ENCODE results near the gene FGD4.
A peak's percentile ranks its signal among the peaks of the same experiment; 100 is the strongest.
"Not testable (repeated sequence)": the region's sequence is repeated elsewhere in the genome, so short reads cannot be mapped to it uniquely, and the experiment has no call there.

FGD4 gene

DNA sequence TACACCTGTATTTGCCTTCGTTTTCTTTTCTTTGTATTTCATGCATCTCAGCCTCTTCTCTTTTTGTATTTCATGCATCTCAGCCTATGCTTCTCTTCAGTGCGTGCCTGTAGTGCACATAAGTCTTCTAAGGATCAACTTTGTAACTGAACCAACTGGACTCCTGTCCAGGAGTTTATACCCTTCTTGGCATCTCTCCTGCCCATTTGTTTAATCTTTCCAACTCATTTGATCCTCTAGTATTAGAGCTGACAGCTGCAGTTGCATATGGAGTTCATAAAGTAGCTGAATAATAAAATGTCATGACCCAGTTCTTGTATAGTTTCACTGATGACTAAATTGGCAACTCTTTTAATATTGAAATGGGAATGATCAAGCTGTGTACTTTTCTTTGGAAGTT, 89.7 kb downstream of the FGD4 start:
- H3K27ac Mint-ChIP-seq, result no peak overlapping the region
- no peaks in the 10 kb centered on the region for H3K4me1 Mint-ChIP-seq
- DNase-seq, result no peak
- no peak overlapping the region for H3K4me3 Mint-ChIP-seq
- no peak for ATAC-seq
- no peaks in the 10 kb centered on the region for H3K27me3 Mint-ChIP-seq
- H3K9me3 Mint-ChIP-seq, result no peaks in the 10 kb centered on the region

DNA sequence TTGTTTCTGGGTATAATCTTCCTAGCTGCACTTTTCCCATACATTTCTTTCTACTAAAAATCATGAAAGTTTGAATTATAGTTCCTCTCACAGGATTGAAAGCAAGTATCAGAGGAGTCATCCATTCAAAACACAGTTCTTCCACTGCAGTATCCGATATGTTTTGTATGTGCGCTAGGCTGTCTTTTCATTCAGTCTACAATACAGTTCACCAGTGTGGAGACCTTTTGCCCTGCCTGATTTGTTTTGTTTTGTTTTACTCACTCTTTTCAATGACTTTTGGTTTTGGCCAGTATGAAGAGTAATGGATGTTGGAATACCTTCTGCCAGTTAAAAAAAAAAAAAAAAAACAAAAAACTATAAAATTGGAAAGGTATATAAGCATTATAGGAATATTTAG, 91.4 kb downstream of the FGD4 start:
- no peaks in the 10 kb centered on the region for H3K4me1 Mint-ChIP-seq
- H3K27me3 Mint-ChIP-seq, result no peaks in the 10 kb centered on the region
- ATAC-seq (no peak), DNase-seq (no peak)
- no peak overlapping the region for H3K4me3 Mint-ChIP-seq
- no peak overlapping the region for H3K27ac Mint-ChIP-seq
- H3K9me3 Mint-ChIP-seq, result no peaks in the 10 kb centered on the region

DNA sequence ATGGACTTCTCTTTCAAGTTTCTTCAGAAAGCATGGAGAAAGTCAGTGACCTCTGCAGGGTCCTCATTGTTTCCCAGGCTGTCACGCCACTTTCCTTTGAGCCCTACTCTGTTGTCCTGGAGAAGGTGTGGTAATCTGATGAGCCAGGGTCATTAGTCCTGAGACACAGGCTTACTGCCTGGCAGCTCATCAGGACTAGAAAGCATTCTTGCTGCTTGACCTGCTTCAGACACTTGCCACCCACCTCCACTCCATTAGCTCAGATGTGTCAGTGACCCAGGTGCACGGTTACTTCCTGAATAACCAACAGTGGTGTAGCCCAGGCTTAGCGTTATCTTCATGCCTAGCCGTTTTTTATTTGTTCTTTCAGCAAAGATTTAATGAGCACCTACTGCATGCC, 93.9 kb downstream of the FGD4 start:
- no peak for ATAC-seq
- Mint-ChIP-seq H3K4me3 (no peak overlapping the region), H3K9me3 (no peaks in the 10 kb centered on the region), H3K27ac (no peak overlapping the region), H3K4me1 (peaks cover 7% of the 10 kb centered on the region), H3K27me3 (no peaks in the 10 kb centered on the region)
- no peak for DNase-seq

DNA sequence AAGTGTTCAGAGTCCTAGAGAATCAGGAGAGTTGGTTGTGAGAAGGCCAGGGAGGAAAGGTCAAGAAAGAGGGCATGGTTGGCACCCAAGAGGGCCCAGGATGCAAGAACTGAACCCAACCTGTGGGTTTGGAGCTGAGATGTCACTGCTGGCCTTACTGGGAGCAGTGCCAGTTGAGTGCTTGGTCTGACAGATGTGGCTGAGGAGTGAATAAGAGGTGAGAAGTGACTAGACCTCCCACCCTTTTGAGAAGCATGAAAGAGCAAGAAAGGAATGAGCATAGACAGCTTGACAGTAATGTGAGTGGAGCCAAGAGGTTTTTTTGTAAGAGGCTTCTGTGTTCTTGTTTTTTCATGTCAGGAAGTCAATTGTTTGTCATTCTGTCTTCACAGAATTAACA, 95.3 kb downstream of the FGD4 start:
- no peak for DNase-seq
- H3K4me1 Mint-ChIP-seq, result peaks cover 10% of the 10 kb centered on the region
- ATAC-seq, result peak; percentile 86
- no peak overlapping the region for H3K27ac Mint-ChIP-seq
- H3K9me3 Mint-ChIP-seq, result no peaks in the 10 kb centered on the region
- no peaks in the 10 kb centered on the region for H3K27me3 Mint-ChIP-seq
- H3K4me3 Mint-ChIP-seq, result no peak overlapping the region

DNA sequence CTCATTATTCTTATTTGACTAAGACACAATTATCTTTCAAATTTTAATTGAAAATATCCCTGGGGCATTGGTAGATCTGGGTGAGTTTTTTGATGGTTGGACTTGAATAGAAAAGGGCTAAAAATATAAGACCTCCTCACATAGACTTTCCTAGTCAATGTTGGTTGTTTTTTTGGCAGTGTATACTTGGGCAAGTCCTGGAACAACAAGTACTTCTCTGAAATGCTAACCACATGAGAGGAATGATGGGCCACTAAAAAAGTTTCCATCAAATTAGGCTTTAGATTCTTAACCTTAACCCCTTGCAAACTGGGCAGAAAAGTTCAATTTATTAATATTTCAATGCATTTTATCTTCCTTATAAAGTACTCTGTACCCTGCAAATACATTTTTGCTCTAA, 97.6 kb downstream of the FGD4 start:
- H3K27me3 Mint-ChIP-seq, result no peaks in the 10 kb centered on the region
- no peak for ATAC-seq
- H3K27ac Mint-ChIP-seq, result no peak overlapping the region
- no peak for DNase-seq
- H3K4me1 Mint-ChIP-seq, result peaks cover 10% of the 10 kb centered on the region
- H3K4me3 Mint-ChIP-seq, result no peak overlapping the region
- H3K9me3 Mint-ChIP-seq, result no peaks in the 10 kb centered on the region

DNA sequence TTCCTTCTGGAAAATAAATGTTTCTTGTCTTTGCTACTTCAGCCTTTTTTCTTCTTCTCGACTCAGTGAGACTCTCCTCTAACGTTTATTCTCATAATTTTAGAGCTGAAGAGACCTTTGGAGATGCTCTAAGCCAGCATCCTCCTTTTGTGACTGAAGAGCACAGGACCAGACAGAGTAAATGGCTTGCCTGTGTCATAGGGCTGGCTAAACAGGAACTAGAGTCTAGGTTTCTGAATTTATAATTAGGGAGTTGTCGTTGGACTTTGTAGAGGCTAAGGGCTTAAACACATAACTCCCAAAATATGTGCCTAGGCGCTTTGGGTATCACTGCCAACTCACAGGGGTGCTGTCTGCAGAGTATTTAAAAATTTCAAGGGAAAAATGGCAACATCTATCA, 98.5 kb downstream of the FGD4 start:
- Mint-ChIP-seq H3K4me1 (peaks cover 10% of the 10 kb centered on the region), H3K4me3 (no peak overlapping the region), H3K27me3 (no peaks in the 10 kb centered on the region), H3K9me3 (no peaks in the 10 kb centered on the region), H3K27ac (peak overlapping the region in 1 of 2 donors; percentile 33)
- DNase-seq (no peak), ATAC-seq (no peak)

DNA sequence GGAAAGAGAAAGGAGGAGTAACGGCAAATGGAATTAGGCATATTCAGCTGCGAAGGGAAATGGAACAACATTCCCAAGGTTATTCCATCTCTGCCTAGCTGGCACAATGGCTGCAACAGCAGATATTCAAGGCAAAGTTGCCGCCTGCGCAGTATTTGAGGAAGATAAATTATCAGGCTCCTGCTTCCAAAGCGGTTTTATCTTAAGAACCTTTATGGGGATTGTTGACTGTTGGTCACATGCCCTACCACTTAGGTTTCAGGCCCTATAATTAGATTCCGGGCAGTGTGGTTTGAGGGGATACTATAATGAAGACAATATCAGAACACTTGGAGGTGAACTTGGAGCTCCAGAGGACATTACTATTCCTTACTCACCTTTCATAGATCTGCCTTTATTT, 99.7 kb downstream of the FGD4 start:
- ATAC-seq (no peak), DNase-seq (no peak)
- H3K27me3 Mint-ChIP-seq, result no peaks in the 10 kb centered on the region
- no peaks in the 10 kb centered on the region for H3K9me3 Mint-ChIP-seq
- H3K4me3 Mint-ChIP-seq, result no peak overlapping the region
- no peak overlapping the region for H3K27ac Mint-ChIP-seq
- peaks cover 10% of the 10 kb centered on the region for H3K4me1 Mint-ChIP-seq

DNA sequence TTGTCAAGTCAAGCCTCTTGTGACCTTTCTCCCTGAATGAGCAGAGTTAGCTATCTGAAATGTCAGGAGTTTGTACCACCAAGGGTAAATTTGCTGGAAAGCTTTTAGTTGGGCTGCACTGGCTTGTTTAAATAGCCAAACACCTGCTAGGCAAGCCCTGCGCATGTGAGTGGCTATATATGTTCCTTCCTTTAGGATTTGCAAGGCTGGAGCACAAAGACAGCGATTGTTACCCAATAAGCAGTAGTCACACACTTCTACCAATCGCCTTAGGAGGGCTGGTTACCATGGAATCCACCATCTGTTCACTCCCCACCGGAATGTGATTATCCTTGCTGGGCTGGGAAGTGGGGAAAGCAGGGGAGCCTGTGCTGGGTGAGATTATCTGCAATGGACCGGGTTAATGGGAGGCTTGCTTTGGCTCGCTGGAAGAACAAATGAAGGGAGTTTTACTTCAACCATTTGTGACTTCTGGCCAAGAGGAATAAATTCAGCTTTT, 102.5 kb downstream of the FGD4 start:
- Mint-ChIP-seq H3K27ac (peak overlapping the region in 1 of 2 donors; percentile 49), H3K27me3 (no peaks in the 10 kb centered on the region), H3K4me1 (peaks cover 10% of the 10 kb centered on the region), H3K4me3 (no peak overlapping the region), H3K9me3 (no peaks in the 10 kb centered on the region)
- DNase-seq, result no peak
- ATAC-seq, result no peak

DNA sequence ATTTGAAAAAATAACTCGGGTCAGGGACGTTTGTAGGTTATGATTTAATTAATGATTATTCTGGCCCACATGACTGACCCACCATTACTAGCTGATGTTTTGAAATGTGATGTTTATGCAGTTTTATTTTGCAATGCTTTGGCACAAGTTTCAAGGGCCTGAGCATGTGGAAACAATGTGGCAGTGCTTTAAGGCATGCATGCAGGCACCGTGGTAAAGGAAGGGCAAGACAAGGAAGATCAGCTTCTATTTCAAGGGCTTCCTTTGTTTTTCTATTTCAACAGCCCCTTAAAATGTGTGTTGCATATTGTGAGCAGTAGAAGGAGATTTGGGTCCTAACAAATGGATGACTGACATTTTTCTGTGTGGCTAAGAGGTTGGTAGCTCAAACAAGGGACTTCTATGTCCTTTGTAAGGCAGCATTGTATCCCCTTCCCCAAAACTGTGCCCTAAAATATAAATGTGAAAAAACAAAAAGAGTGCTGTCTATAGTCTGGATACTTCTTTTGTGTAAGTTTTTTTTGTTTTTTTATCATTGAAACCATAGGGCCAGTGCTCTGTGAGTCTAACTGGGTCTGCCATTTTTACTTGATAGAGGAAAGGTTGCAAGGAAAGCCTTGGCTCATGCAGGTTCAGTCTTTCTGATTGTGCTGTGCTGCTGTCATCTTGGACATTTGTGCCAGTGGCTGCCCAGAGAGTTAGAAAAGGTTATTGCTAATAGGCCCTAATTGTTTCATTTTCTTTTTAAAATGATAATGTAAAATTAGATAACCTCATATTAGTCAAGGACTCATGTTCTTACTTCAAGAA, 103.5 kb downstream of the FGD4 start:
- Mint-ChIP-seq H3K9me3 (no peaks in the 10 kb centered on the region), H3K4me3 (no peak overlapping the region), H3K27me3 (no peaks in the 10 kb centered on the region), H3K4me1 (peaks cover 6% of the 10 kb centered on the region), H3K27ac (no peak overlapping the region)
- no peak for DNase-seq
- no peak for ATAC-seq

DNA sequence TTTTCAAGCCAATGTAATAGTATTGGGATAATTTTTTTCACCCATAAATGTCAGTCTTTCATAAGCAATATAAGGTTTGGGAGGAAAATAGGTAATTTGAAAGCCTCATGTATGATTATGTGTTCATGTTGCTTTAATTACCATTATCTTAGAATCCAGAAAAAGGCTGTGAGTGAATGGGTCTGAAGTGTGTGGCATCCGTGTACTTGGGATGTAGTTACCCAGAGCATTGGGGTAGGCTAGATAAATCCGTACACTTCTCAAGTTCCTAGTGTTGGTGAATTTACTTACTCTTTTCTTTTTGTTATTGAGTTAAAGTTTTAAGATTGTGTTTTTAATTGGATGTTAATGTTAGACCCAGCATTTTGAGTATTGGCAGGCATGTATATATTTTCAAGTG, 104.4 kb downstream of the FGD4 start:
- Mint-ChIP-seq H3K4me1 (no peaks in the 10 kb centered on the region), H3K27ac (no peak overlapping the region), H3K9me3 (no peaks in the 10 kb centered on the region), H3K27me3 (no peaks in the 10 kb centered on the region), H3K4me3 (no peak overlapping the region)
- no peak for DNase-seq
- no peak for ATAC-seq

DNA sequence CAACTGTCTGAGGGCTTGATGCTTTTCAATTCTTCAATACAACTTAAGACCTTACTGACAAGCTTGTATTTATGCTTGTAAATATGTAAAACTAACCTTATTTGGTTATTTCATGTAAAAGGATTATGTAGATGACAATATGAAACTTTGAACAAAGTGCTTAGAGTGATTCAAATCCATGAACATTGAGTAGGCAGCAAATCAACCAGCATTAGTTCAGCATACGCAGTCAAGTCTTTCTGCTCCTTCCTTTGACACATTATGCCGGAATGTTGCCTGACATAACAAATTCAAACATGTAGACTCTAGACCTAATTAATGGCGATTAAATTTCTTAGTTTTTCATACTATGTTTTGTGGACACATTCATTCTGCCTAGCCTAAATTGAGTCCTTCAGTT, 105.2 kb downstream of the FGD4 start:
- Mint-ChIP-seq H3K4me3 (no peak overlapping the region), H3K27ac (no peak overlapping the region), H3K4me1 (no peaks in the 10 kb centered on the region), H3K27me3 (no peaks in the 10 kb centered on the region), H3K9me3 (no peaks in the 10 kb centered on the region)
- DNase-seq (no peak), ATAC-seq (no peak)

DNA sequence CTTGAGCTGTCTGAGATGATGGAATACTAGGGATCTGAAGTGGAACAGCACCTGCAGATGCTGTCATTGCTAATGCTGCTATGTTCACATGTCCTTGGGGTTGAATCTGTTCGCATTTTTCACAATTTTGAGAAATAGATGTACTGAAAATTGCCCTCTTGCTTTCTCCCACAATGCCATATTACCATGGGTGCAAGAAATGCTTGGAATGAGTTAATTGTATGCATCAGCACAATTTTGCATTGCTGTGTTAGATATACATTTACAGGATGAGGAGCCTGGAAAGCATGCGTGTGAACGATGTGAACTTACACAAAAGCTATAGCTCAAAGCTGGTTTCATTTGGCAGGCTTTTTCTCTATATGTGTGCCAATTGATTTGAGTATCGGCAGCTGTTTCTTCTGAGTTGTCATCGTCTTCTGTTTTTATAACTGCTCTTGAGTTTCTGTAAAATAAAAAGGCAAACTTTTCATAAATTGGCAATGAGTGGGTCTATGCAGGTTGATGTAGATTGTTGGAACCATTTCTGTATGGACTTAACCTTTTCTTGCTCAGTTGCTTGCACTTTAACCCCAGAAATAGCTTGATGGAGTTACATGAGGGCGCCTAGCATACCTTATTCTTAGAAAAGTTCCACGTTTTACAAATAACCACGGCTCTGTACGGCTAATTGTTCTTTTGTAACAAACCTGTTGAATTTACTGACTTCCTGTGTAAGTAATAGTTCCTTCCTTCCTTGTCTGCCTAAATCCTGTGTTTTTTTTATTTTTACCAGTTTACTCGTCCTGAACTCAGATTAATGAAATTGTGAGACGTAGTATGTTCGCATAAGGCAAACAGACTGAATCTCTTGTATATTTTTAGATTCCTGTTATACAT, 105.9 kb downstream of the FGD4 start:
- no peak overlapping the region for H3K27ac Mint-ChIP-seq

DNA sequence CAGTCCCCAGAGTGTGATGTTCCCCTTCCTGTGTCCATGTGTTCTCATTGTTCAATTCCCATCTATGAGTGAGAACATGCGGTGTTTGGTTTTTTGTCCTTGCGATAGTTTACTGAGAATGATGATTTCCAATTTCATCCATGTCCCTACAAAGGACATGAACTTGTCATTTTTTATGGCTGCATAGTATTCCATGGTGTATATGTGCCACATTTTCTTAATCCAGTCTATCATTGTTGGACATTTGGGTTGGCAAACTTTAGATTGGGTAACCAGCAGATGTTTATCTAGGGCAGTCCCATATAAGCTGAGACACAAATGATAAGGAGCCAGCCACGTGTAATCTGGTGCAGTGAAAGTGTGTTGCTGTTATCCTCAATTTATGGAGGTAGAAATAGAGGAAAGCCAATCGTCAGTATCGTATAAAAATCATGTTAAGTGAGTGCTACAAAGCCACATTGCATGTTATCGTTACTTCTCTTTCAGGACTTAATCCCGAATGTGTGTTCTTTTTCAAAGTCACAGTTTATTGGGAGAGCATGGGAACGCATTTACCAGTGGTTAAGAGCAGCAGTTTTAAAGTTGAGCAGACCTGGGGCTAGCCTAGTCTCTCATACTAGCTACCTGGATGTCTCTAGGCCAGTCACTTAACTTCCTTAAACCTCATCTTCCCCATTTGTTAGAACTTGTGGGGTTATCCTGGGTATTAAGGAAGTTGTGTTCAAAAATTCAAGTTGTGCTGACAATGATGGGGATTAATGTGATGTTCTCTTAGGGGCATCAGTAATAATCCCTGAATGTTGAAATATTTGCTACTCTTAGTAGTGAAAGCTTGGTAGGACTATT, 108.0 kb downstream of the FGD4 start:
- not testable (repeated sequence) for H3K4me3 Mint-ChIP-seq, DNase-seq, H3K9me3 Mint-ChIP-seq, H3K27ac Mint-ChIP-seq, H3K4me1 Mint-ChIP-seq, ATAC-seq, H3K27me3 Mint-ChIP-seq

More for the DNA sequence above, 105.9 kb downstream of the FGD4 start:
- no peaks in the 10 kb centered on the region for H3K27me3 Mint-ChIP-seq
- ATAC-seq, result no peak
- no peaks in the 10 kb centered on the region for H3K9me3 Mint-ChIP-seq
- H3K4me1 Mint-ChIP-seq, result no peaks in the 10 kb centered on the region
- H3K4me3 Mint-ChIP-seq, result no peak overlapping the region
- DNase-seq, result no peak

DNA sequence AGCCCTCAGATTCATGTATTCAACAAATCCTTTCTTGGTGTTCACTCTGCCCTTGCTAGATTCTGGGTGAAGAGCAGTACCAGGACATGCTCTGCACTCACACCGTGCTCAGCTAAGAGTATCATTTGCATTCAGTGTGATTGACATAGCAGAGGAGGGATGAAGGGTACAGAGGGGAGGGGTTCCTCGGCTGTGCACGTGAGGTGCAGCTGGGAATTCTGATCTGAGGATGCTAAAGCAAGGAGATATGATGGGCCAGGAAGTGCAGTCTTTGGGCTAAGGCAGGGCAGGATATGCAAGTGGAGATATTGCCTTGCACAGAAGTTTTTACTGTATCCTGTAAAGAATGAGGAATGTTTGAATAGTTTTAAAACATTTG, 108.6 kb downstream of the FGD4 start:
- no peaks in the 10 kb centered on the region for H3K9me3 Mint-ChIP-seq
- H3K4me1 Mint-ChIP-seq, result no peaks in the 10 kb centered on the region
- no peak for DNase-seq
- peaks cover 4% of the 10 kb centered on the region for H3K27me3 Mint-ChIP-seq
- ATAC-seq, result no peak
- no peak overlapping the region for H3K27ac Mint-ChIP-seq
- no peak overlapping the region for H3K4me3 Mint-ChIP-seq

DNA sequence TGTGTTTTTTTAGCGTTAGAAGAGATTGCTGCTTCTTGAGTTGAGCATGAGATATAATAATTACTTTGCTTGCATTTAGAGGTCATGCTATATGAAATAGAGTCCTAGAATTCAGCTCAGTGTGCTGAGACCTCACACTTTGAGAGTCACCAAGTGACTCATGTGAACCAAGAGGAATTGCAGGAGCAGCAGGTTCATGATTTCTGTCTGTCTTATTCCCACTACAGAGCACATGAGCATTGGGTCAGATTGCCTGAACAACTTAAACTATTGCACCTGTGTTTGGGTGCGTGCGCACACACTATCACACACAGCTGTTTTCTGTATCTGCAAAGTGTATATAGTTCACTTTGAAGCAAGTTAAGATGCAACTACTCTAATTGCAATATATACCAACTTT, 109.3 kb downstream of the FGD4 start:
- DNase-seq (no peak), ATAC-seq (no peak)
- no peak overlapping the region for H3K4me3 Mint-ChIP-seq
- H3K27me3 Mint-ChIP-seq, result peaks cover 11% of the 10 kb centered on the region
- no peaks in the 10 kb centered on the region for H3K9me3 Mint-ChIP-seq
- no peak overlapping the region for H3K27ac Mint-ChIP-seq
- no peaks in the 10 kb centered on the region for H3K4me1 Mint-ChIP-seq

Data from stimulated activated naive CD8-positive, alpha-beta T cell treated with anti-CD3 and anti-CD28 coated beads, Interleukin-15, amount 100 ng/mL, for 72 hours (primary cell).